PC-3 (cell line): ENCODE results near the gene TAS2R42. TPM values are rescaled to one million over a fixed set of nuclear protein-coding genes. Genes with fewer than 3 reads are reported as not detected.

Experiments
- ATAC-seq: fragments of 200-7000 bp; cut with Tn5 transposase; 2 replicates; pipeline ENCODE4 v1.9.1; 2020; ENCODE audit warnings: mild to moderate bottlenecking, moderate library complexity
- BruUV-seq: library from RNA; stranded (reverse); fragments of 400-500 nt; replicated peaks from 2 replicates; lab custom pipeline; 2021; lab: Mats Ljungman, UMichigan
- CTCF ChIA-PET: fragments of 300-600 bp; sonication (Branson Sonifier 250); formaldehyde crosslinking; loops from one replicate; lab custom pipeline; 2022; ENCODE audit warnings: antibody characterized with exemption; lab: Charles Lee
- POLR2A ChIA-PET: fragments of 300-600 bp; sonication (Branson Sonifier 250); formaldehyde crosslinking; loops from one replicate; lab custom pipeline; 2022; ENCODE audit warnings: antibody characterized with exemption; ENCODE audit not compliant: unreplicated experiment; lab: Charles Lee
- DNase-seq: peaks from one replicate; pipeline ENCODE4 v3.0.0-alpha.2; 2015
- H2AFZ ChIP-seq: fragments of 300-600 bp; sonication (generic); 2 replicates; pipeline ENCODE4 v1.6.0; 2016; ENCODE audit warnings: antibody characterized with exemption, low read length
- H3F3A ChIP-seq: fragments of 300-600 bp; sonication (generic); one replicate; pipeline ENCODE4 v1.6.0; 2017; ENCODE audit warnings: antibody characterized with exemption, low read length, control low read depth, mild to moderate bottlenecking; ENCODE audit not compliant: unreplicated experiment
- H3K27ac ChIP-seq: fragments of 300-600 bp; sonication (generic); 2 replicates; pipeline ENCODE4 v1.5.1; 2016; ENCODE audit warnings: mild to moderate bottlenecking, low read length
- H3K27me3 ChIP-seq: fragments of 300-600 bp; sonication (generic); 2 replicates; pipeline ENCODE4 v1.6.1; 2016; ENCODE audit warnings: low read length, mixed read lengths
- H3K36me3 ChIP-seq: fragments of 300-600 bp; sonication (generic); 2 replicates; pipeline ENCODE4 v1.6.1; 2016; ENCODE audit warnings: low read depth, mixed run types, low read length, mixed read lengths
- H3K4me1 ChIP-seq: fragments of 300-600 bp; sonication (generic); 2 replicates; pipeline ENCODE4 v1.5.1; 2016; ENCODE audit warnings: low read length; ENCODE audit not compliant: insufficient read depth
- H3K4me2 ChIP-seq: fragments of 300-600 bp; sonication (generic); 2 replicates; pipeline ENCODE4 v1.6.0; 2016; ENCODE audit warnings: low read length
- H3K4me3 ChIP-seq: fragments of 300-600 bp; sonication (generic); 2 replicates; pipeline ENCODE4 v1.5.1; 2016; ENCODE audit warnings: mild to moderate bottlenecking, low read length, mixed read lengths
- H3K79me2 ChIP-seq: fragments of 300-600 bp; sonication (generic); 2 replicates; pipeline ENCODE4 v1.6.1; 2017; ENCODE audit warnings: low read length, mixed read lengths
- H3K9ac ChIP-seq: fragments of 300-600 bp; sonication (generic); 2 replicates; pipeline ENCODE4 v1.6.0; 2016; ENCODE audit warnings: mild to moderate bottlenecking, low read length
- H3K9me2 ChIP-seq: fragments of 300-600 bp; sonication (generic); replicated peaks from 2 replicates; pipeline ENCODE4 v1.6.1; 2016; ENCODE audit warnings: mixed run types, low read length, mixed read lengths
- H3K9me3 ChIP-seq: fragments of 300-600 bp; sonication (generic); 2 replicates; pipeline ENCODE4 v1.6.1; 2016; ENCODE audit warnings: low read length, mixed read lengths
- H4K20me1 ChIP-seq: fragments of 300-600 bp; sonication (generic); 2 replicates; pipeline ENCODE4 v1.6.1; 2016; ENCODE audit warnings: low read length, mixed read lengths
- EZH2 ChIP-seq: fragments of 300-600 bp; sonication (generic); IDR thresholded peaks from one replicate; pipeline ENCODE4 v1.6.1; 2017; ENCODE audit warnings: antibody characterized with exemption, mild to moderate bottlenecking, low read length; ENCODE audit not compliant: unreplicated experiment
- EZH2phosphoT487 ChIP-seq: fragments of 300-600 bp; sonication (generic); IDR thresholded peaks from 2 replicates; pipeline ENCODE4 v1.6.1; 2018; ENCODE audit warnings: mild to moderate bottlenecking, antibody characterized with exemption, low read length, borderline replicate concordance
- intact Hi-C: fragments of 100-400 bp; cut with micrococcal nuclease; formaldehyde crosslinking; loops from 2 replicates; pipeline ENCODE4 v1.9.0; 2023
- total RNA-seq: library from RNA; depleted of rRNA; stranded (reverse); fragments of >200 nt; gene quantifications from 2 replicates; pipeline ENCODE4 v1.2.3, GENCODE V29; 2014
- TF ChIP-seq, protein P1 (sequence below): fragments of 300-600 bp; sonication (generic); conservative IDR thresholded peaks from 2 replicates; pipeline ENCODE4 v1.5.1; 2017; ENCODE audit warnings: antibody characterized with exemption, low read depth, mild to moderate bottlenecking, low read length

The TAS2R42 gene
- total RNA-seq, 1 experiment from 2014 or later = not detected

DNA sequence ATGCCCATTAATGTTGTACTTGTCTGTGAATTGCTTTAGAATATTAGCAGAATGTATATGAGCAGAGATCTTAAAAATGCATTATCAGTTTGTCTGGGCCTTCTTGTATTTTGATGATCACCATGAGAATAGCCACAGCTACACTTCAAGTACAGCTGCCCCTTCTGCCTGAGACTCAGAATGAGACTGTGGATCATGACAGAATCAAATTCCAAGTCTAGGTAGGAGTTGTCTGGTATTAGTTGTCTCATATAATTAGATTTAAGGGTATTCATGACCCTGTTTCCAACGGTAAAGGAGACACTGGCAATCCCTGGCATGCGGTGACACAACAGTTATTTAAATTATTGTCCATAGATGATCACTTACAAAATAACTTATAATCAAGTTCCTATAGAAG, 34.0 kb downstream of the TAS2R42 start:
- POLR2A ChIA-PET = no interaction called here
- no TSS peak for BruUV-seq
- CTCF ChIA-PET = no interaction called here
- Histone ChIP-seq H3K36me3 (peaks cover 5% of the 10 kb centered on the region), H3K79me2 (peaks cover 31% of the 10 kb centered on the region), H3K27me3 (no peaks in the 10 kb centered on the region), H2AFZ (no peak overlapping the region), H3K4me3 (no peak overlapping the region), H3K4me2 (no peak overlapping the region), H4K20me1 (no peaks in the 10 kb centered on the region), H3K4me1 (no peaks in the 10 kb centered on the region), H3F3A (no peaks in the 10 kb centered on the region), H3K9ac (no peak overlapping the region), H3K9me3 (no peaks in the 10 kb centered on the region), H3K27ac (no peak overlapping the region), H3K9me2 (no peaks in the 10 kb centered on the region)
- DNase-seq = no peak
- ATAC-seq = no peak
- TF ChIP-seq EZH2 = no peak
- TF ChIP-seq EZH2phosphoT487 = no peak
- TF ChIP-seq, protein P1, sequence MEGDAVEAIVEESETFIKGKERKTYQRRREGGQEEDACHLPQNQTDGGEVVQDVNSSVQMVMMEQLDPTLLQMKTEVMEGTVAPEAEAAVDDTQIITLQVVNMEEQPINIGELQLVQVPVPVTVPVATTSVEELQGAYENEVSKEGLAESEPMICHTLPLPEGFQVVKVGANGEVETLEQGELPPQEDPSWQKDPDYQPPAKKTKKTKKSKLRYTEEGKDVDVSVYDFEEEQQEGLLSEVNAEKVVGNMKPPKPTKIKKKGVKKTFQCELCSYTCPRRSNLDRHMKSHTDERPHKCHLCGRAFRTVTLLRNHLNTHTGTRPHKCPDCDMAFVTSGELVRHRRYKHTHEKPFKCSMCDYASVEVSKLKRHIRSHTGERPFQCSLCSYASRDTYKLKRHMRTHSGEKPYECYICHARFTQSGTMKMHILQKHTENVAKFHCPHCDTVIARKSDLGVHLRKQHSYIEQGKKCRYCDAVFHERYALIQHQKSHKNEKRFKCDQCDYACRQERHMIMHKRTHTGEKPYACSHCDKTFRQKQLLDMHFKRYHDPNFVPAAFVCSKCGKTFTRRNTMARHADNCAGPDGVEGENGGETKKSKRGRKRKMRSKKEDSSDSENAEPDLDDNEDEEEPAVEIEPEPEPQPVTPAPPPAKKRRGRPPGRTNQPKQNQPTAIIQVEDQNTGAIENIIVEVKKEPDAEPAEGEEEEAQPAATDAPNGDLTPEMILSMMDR = no peak
- intact Hi-C loops = no loop called here

DNA sequence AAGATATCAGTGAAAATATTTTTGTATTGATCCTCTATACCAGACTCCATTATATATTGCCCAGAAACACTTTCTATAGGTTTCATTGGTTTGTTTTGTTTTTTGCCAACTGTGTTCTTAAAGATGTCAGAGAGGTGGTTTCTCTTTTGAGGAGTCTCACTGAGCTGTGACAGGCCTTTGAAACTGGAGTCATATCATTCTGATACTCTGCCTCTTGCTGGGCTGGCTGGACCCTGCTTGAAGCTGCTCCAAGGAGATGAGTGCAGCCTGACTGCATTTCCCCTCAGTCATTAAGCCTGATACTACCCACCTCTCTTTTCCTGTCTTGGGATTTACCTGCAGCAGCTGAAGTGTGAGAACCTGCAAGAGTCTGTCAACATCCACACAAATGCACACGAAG, 35.9 kb downstream of the TAS2R42 start:
- no peaks in the 10 kb centered on the region for H3K9me3 ChIP-seq
- DNase-seq (no peak), ATAC-seq (no peak)
- H3K27ac ChIP-seq = no peak overlapping the region
- H3K9me2 ChIP-seq = no peaks in the 10 kb centered on the region
- no peak overlapping the region for H3K4me2 ChIP-seq
- no peaks in the 10 kb centered on the region for H3F3A ChIP-seq
- no TSS peak for BruUV-seq
- H3K36me3 ChIP-seq = peaks cover 5% of the 10 kb centered on the region
- POLR2A ChIA-PET = no interaction called here
- no peak overlapping the region for H2AFZ ChIP-seq
- no peaks in the 10 kb centered on the region for H3K4me1 ChIP-seq
- no peak for TF ChIP-seq EZH2phosphoT487
- TF ChIP-seq, protein P1 = no peak
- no peak for TF ChIP-seq EZH2
- H3K27me3 ChIP-seq = no peaks in the 10 kb centered on the region
- H4K20me1 ChIP-seq = no peaks in the 10 kb centered on the region
- H3K4me3 ChIP-seq = no peak overlapping the region
- H3K9ac ChIP-seq = no peak overlapping the region
- H3K79me2 ChIP-seq = peaks cover 19% of the 10 kb centered on the region
- CTCF ChIA-PET = no interaction called here
- intact Hi-C loops = no loop called here

DNA sequence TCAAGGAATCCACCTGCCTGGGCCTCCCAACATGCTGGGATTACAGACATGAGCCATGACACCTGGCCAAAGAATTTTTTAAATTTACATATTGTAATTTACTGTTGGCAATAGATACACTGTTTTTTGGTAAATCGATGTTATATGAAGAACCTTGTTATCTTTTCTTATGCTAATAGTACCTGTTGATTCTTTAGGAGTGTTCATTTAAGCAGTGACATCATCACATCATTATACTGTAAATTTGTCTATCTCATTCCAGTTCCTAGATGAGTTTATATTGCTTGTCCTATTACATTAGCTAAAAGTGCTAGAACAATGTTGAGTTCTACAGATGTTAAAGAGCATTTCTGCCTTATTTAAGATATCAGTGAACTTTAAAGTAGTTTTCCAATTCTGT, 39.3 kb downstream of the TAS2R42 start:
- H3K4me2 ChIP-seq = no peak overlapping the region
- ChIA-PET POLR2A (no interaction called here), CTCF (no interaction called here)
- no peak overlapping the region for H3K27ac ChIP-seq
- H3K27me3 ChIP-seq = no peaks in the 10 kb centered on the region
- no peaks in the 10 kb centered on the region for H3F3A ChIP-seq
- H3K9me2 ChIP-seq = no peaks in the 10 kb centered on the region
- TF ChIP-seq EZH2phosphoT487 = no peak
- TF ChIP-seq, protein P1 = no peak
- peaks cover 5% of the 10 kb centered on the region; the same call in 1 of the 2 replicates for H3K36me3 ChIP-seq
- intact Hi-C loops = no loop called here
- no peak overlapping the region for H2AFZ ChIP-seq
- H3K9me3 ChIP-seq = no peaks in the 10 kb centered on the region
- H3K4me3 ChIP-seq = no peak overlapping the region
- no peaks in the 10 kb centered on the region for H3K4me1 ChIP-seq
- H3K9ac ChIP-seq = no peak overlapping the region
- H4K20me1 ChIP-seq = no peaks in the 10 kb centered on the region
- no TSS peak for BruUV-seq
- no peaks in the 10 kb centered on the region for H3K79me2 ChIP-seq
- no peak for ATAC-seq
- no peak for DNase-seq
